Measurements from ENCODE around the gene ZNF174. TPM values are rescaled to one million over a fixed set of nuclear protein-coding genes. Genes with fewer than 3 reads are reported as not detected.

Gene ZNF174
- total RNA-seq, 4 donors from 2014 or later, result 12.1 to 22.9 (median 22.3) TPM

- ATAC-seq, result no peak
- peak overlapping the region; percentile 84 to 97 (median 97) for H3K27ac ChIP-seq
- no peaks in the 10 kb centered on the region for H3K27me3 ChIP-seq
- TF ChIP-seq POLR2AphosphoS5 (IDR thresholded peaks at IDR 0.05), result peak; percentile 33
- TF ChIP-seq POLR2A (IDR thresholded peaks at IDR 0.05), result no peak
- peak overlapping the region; percentile 81 to 90 for H3K4me3 ChIP-seq
- H3K9me3 ChIP-seq, result no peaks in the 10 kb centered on the region
- H3K4me1 ChIP-seq, result peaks cover 2 to 72% (median 27%) of the 10 kb centered on the region in 3 donors
- H3K36me3 ChIP-seq, result no peaks in the 10 kb centered on the region
- WGBS, 2 donors (ENCODE audit: low coverage in 1 of 2), result 7 to 8% methylated on average over 6 to 7 of the region's 10 CpGs
Measured at GRCh38 chr16:3458852-3459361, 57.9 kb downstream of the ZNF174 start.

Other genes with a start within 250 kb of the ZNF174 start
- gene OR1F1, start 213.0 kb upstream of the ZNF174 start, total RNA-seq, result not detected
- gene ZNF200, start 166.1 kb upstream of the ZNF174 start, total RNA-seq, result 10 to 100 TPM in 2 of 4 donors, 1 to 10 TPM in 2; 5.2 to 11.8 (median 8.0) TPM
- 1 to 10 TPM; 1.2 to 3.4 (median 1.7) TPM for gene MEFV, start 144.6 kb upstream of the ZNF174 start, total RNA-seq
- gene ZNF263, start 117.7 kb upstream of the ZNF174 start, total RNA-seq, result 10 to 100 TPM; 45.5 to 53.6 (median 47.6) TPM
- 1 to 10 TPM; 4.4 to 8.3 (median 6.2) TPM for gene TIGD7, start 95.8 kb upstream of the ZNF174 start, total RNA-seq
- 10 to 100 TPM; 19.0 to 28.8 (median 27.3) TPM for gene ZNF75A, start 95.7 kb upstream of the ZNF174 start, total RNA-seq
- gene OR2C1, start 45.3 kb upstream of the ZNF174 start, total RNA-seq, result under 1 TPM in 1 of 4 donors, not detected in 3; 0.31 TPM
- gene ZSCAN32, start 211 bp upstream of the ZNF174 start, total RNA-seq, result 10 to 100 TPM; 11.4 to 25.5 (median 14.0) TPM
- 1 to 10 TPM; 1.4 to 2.8 (median 2.2) TPM for gene ZNF597, start 42.3 kb downstream of the ZNF174 start, total RNA-seq
- 10 to 100 TPM; 18.6 to 35.1 (median 28.5) TPM for gene NAA60, start 42.5 kb downstream of the ZNF174 start, total RNA-seq
- not detected for gene C16orf90, start 94.3 kb downstream of the ZNF174 start, total RNA-seq
- gene CLUAP1, start 99.8 kb downstream of the ZNF174 start, total RNA-seq, result 10 to 100 TPM; 27.0 to 48.0 (median 30.1) TPM
- 1 to 10 TPM; 1.1 to 5.8 (median 1.4) TPM for gene NLRC3, start 176.2 kb downstream of the ZNF174 start, total RNA-seq
- gene SLX4, start 210.4 kb downstream of the ZNF174 start, total RNA-seq, result 1 to 10 TPM; 1.4 to 5.6 (median 3.2) TPM